NCI-H526 treated with DMSO at 0.1 percent for 48 hours (cell line): ENCODE results near the gene ZNF205.
"Not testable (repeated sequence)": the region's sequence is repeated elsewhere in the genome, so short reads cannot be mapped to it uniquely, and the experiment has no call there.

Experiments used
- DNase-seq: peaks from one replicate; lab custom pipeline; 2025; lab: John Stamatoyannopoulos, UW

ZNF205 gene

DNA sequence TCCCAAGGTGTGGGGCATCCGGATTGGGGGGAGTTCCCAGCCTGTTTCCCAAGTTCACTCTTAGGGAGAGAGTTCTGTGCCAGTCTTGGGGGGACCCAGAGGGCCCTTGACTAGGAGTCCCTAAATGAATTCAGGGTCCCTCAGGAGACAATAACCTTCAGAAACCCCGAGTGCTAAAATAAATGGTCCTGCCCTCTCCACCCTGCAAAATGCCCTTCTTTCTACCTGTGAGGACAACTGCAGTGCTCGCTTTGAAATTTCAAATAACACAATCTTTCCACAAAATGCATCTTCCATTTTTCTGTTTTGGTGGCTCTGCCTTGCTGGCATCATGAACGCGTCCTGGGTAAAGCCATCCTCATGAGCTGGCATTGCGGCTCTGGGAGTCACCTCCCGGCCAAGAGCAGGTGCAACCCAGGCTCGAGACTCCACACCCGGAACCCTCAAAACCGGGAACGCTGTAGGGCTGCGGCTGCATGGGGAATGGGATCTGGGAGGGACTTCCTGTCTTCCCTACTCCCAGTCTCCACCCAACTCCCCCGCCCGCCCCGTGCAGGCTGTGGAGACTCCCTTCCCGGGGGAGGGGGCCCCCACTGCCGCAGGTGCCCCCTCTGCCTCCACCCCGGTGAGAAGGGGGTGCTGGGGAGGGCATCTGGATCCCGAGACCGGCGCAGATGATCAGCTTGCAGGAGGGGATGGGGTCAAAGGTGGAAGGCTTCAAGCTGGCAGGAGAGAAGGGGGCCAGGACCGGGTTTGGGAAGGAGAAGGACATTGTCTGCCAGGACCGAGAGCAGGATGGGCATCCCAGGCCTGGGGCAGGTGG, at the start of gene ZNF205:
Gene ZNF205 (plus strand): TSS at position 529 of the 823 bp plus-strand sequence. CDS start 845 bp downstream, outside the sequence.
- peak; percentile 34 for DNase-seq

DNA sequence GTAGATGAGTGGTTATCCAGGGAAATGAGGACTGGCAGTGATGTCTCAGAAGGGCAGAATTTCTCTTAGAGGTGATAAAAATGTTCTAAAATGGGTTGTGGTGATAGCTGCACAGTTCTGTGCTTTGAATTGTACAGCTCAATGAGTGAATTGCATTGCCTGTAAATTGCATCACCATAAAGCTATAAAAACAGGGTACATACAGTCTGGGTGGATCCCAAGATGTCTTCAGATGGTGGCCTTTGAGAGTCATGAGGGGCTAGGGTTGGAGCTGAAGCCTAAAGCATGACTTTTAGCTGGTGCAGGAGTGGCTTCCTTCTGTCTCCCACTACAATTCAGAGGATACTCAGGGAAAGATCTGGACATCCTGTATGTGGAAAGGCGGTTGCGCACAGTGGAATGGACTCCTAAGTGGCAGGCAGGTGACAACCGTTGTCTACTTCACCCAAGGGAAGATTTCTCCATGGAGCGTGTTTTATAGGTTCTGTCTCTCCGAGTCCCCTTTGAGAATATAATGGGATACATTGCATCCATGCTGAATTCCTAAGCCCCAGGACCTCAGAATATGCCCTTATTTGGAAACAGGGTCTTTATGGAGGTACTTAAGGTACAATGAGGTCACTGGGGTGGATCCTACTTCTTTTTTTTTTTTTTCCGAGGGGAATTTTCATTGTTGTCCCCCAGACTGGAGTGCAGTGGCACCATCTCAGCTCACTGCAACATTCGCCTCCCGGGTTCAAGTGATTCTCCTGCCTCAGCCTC, 48.6 kb upstream of the ZNF205 start:
- DNase-seq, result no peak

DNA sequence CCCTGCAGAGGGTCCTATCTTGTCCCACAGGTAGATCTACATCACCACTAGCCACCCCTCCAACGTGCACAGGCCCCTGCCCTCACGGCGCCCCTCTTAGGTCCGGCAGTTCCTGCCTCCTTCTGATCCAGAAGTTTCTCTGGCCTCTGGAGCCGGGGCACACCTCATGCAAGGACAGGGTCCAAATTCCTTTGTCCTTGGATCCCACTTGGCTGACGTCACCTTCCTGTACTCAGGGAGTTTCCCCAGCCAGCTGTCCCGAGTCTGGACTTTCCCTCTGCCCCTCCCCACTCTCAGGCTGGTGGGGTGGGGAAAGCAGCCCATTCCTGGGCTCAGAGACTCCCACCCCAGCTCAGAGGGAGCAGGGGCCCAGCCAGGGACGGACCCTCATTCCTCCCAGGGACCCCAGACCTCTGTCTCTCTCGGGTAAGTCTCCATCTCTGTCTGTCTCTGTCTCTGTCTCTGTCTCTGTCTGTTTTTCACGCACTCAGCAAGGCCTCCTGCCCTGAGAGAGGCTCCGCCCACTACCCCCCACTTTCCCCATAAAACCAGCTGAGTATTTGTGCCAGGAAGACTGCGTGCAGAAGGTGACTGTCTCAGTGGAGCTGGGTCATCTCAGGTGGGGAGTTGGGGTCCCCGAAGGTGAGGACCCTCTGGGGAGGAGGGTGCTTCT, 47.2 kb upstream of the ZNF205 start, which contains the start of gene IL32:
Gene IL32 (plus strand): TSS at position 572 of the 673 bp plus-strand sequence. CDS start 172 bp downstream, outside the sequence.
- DNase-seq, result no peak

DNA sequence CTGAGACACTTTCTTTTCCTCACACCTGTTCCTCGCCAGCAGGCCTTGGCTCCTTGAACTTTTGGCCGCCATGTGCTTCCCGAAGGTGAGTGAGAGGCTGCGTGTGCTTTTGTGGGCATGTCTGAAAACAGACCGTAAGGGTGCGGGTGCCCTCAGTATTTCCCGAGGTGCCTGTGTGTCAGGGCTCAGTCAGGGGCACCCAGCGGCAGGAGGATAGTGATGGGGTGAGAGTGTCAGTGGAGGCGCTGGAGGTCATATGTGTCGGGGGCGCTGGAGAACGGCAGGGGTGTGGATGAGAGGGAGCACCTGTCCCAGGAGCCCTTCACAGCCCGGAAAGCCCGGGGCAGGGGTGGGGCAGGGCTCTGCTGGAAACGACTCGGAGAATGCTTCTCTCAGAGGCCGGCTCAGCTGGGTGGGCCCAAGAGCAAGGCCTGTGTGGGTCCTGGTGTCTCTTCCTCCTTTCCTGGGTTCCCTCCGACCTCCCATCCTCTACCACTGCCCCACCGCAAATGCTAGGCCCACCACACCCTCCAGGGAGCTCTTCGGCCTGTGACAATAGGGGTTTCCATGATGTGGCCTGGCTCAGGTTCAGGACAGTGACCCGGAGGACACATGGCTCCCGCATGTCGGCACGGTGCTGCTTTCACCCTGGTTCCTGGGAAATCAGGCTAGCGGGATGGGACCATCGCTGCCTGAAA, 46.5 kb upstream of the ZNF205 start:
- no peak for DNase-seq

DNA sequence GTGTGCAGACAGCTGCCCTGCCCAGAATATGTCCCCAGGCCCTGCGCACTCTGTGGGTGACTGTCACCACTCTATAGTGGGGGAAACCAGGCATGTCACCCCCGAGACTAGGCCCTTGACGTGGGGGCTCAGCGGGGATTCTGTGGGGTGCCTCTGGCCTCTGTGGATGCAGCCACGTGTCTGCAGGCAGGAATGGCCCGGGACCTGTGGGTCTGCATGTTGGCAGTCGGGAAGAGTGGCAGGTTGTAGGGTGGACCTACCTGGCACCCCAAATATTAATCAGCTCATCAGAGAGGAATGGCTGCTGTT, 46.0 kb upstream of the ZNF205 start:
- DNase-seq, result no peak

DNA sequence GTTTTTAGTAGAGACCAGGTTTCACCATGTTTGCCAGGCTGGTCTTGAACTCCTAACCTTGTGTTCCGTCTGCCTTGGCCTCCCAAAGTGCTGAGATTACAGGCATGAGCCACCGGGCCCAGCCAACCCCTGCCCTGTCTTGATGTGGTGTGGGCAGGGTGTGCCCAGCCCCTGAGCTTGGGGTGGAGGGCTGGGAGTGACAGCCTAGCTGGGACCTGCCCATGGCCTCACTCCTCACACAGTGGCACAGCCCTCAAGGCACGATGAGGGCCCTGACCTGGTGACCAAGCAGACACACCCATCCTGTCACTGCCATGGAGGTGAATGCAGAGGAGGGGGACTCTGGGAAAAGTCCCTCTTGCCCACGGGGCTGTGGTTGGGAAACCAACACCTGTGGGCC, 43.9 kb upstream of the ZNF205 start:
- no peak for DNase-seq

DNA sequence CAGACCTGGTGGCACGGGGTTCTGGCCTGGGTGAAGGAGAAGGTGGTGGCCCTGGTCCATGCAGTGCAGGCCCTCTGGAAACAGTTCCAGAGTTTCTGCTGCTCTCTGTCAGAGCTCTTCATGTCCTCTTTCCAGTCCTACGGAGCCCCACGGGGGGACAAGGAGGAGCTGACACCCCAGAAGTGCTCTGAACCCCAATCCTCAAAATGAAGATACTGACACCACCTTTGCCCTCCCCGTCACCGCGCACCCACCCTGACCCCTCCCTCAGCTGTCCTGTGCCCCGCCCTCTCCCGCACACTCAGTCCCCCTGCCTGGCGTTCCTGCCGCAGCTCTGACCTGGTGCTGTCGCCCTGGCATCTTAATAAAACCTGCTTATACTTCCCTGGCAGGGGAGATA, 43.2 kb upstream of the ZNF205 start:
- DNase-seq, result not testable (repeated sequence)

DNA sequence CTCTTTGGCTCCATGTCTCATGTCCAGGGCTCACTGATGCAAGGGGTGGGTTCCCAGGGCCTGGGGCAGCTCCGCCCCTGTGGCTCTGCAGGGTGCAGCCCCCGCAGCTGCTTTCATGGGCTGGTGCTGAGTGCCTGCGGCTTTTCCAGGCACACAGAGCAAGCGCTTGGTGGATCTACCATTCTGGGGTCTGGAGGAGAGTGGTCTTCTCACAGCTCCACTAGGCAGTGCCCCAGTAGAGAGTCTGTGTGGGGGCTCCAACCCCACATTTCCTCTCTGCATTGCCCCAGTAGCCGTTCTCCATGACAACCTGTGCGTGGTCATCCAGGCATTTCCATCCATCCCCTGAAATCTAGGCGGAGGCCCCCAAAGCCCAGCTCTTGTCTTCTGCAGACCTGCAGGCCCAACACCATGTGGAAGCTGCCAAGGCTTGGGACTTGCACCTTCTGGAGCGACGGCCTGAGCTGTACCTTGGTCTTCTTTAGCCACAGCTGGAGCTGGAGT, 41.7 kb upstream of the ZNF205 start:
- no peak for DNase-seq

DNA sequence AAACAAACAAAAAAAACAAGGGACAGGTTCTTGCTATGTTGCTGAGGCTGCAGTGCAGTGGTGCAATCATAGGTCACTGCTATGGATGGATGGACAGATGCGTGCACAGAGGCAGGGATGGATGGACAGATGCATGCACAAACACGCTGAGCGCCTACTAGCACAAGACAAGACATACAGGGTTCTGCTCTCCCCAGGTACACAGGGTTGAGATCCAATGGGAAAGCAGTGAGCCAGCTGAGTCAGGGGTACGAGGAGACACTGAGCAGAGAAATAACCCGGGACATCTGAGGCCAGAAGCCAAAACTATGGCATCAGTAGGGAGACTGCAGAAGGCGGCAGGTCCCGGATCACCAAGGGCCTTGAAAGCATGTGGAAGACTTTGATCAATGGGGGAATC, 40.7 kb upstream of the ZNF205 start:
- no peak for DNase-seq

DNA sequence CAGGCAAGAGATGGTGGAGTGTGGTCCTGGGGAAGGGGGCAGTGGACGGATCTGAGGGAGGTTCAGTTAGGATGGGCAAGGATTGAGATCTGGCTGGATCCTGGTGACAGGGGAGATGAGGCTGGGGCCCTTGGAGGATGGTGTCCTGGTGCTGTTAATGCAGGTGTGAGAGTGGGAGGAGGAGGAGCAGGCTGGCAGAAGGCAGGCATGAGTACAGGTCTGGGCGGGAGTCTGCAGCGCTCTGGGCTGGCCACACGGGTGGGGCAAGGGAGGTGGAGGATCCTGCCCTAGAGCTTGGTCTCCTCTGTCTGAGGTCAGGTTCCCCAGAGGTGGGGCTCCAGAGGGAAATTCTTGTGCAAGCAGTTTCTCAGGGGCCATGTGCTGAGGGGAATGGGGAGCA, 40.2 kb upstream of the ZNF205 start:
- not testable (repeated sequence) for DNase-seq

DNA sequence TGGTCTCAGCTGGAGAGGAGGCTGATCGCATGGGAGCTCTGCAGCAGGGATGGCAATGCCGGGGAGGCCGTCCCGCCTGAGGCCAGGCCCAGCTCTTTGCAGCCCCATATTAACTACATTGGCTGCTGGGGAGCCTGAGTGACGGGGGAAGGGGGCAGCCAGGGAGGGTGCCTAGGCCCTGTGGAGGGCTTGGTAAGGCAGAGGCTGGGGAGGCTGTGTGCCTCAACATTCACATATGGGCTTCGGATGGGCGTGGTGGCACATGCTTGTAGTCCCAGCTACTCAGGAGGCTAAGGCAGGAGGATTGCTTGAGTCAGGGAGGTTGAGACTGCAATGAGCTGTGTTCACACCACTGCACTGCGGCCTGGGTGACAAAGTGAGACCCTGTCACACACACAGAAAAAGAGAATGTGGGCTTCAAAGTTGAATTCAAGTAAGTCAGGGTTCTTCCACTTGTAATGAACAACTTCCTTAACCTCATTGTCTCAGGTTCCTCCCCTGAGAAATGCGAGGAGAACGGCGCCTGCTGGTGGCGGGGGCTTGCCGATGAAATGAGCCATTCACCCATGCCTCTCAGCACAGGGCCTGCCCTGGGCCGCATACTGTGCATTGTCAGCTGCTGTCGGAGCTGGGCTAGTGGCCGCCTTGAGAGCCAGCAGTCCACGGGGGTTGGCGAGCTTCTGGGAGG, 39.7 kb upstream of the ZNF205 start:
- DNase-seq, result not testable (repeated sequence)

DNA sequence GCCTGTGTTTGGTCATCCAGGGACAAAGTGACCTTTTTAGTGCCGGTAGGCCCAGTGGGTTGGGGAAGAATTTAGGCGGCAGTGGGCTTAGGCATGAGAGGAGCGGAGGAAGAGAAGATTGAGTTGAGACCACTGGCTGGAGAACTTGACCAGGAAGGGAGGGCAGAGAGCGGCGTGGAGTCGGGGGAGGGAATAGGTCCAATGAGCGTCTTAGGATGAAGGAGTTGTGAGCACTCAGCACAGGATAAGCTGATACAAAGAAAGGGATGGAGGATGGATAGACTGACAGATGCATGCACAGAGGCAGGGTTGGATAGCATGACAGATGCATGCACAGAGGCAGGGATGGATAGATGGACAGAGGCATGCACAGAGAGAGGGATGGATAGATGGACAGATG, 38.9 kb upstream of the ZNF205 start:
- no peak for DNase-seq

DNA sequence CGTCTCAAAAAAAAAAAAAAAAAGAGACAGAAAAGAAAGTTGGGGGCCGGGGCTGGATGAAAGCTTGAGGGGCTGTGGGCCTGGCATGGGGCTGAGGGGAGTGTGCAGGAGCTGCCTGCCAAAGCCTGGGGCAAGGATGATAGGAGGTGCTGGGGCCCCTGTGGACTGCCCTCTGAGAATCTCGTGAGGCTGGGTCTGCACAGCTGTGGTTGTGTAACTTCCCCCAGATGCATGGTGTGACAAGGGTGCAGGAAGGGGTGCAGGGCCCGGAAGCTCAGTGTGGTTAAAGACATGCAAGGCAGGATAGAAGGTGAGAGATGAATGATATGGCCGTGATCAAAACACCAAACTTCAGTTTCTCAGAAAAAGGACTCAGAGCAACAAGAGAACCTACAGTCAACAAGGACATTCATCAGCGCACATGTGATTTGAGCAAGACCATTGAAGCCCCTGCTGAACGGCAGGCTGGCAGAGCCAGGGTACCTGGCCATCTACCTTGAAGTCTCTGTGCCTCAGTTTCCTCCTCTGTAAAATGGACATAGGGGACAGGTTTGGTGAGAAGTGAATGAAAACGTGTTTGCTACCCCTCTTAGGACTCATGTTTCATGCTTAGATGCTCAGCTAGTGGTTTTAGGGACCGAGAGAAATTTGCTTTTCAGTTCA, 37.4 kb upstream of the ZNF205 start:
- no peak for DNase-seq

DNA sequence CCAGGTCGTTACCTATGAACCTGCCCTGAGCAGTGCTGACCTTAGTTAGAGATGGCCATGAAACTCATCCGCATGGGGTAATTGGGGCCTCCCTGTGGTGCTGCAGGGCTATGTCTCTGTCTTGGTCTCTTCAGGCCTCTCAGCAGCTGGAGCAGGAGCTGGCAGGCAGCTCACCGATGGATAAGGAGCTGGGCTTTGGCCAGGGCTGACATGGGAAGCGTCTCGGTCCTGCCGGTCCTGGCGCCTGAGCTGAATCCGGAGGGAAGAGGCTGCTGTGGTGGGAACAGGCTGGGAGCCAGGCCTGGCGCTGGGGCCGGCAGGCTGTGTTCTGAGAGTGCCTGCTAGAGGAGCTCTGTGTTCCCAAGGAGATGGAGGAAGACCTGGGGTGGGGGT, 36.9 kb upstream of the ZNF205 start:
- DNase-seq, result no peak

DNA sequence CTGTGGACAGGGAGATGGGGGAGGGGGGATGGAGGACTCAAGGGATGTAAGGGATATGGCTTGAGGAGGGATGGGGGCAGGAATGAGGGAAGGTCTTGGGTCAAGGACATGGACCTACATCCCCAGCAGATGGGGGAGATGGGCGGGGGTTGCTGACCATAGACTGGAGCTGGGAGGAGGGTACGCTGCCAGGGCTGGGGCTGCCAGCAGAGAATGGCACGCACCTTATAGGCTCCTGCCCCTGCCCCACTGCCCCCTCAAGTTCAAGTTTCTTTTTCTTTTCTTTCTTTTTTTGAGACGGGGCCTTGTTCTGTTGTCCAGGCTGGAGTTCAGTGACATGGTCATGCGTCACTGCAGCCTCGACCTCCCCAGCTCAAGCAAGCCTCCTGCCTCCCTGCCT, 36.4 kb upstream of the ZNF205 start:
- DNase-seq, result not testable (repeated sequence)

DNA sequence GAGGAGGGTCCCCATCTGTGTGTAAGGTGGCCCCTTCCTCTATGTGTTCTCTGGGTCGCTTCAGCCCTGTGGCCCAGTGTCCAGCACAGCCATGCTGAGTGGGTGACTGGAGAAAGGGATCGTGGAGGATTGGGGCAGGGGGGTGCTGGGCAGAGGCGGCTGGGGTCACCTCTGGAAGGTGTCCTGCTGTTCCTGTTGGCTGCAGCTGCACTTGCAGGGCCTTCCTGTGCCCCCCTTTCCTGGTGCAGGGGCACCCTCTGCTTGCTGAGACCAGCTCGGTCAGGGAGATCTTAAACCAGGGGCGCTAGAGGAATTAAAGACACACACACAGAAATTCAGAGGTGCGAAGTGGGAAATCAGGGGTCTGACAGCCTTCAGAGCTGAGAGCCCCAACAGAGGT, 35.8 kb upstream of the ZNF205 start:
- DNase-seq, result no peak

DNA sequence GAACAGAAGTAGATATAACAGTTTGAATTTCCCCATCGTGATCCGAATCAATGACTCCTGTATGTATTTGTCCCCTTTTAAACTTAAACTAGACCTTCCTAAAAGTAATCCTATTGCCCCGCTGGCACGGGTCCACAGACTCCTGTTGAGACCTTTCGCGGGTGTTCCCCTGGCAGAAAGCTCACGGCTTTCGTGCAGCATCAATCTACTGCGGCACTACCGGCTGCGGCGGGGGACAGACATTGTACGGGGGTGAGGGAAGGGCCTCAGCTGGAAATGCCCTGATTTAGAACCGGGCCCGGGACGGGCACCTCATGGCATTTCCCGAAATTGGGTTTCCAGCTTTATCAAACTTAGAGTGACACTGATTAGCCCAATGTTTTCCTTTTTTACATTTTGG, 32.4 kb upstream of the ZNF205 start:
- DNase-seq, result no peak

DNA sequence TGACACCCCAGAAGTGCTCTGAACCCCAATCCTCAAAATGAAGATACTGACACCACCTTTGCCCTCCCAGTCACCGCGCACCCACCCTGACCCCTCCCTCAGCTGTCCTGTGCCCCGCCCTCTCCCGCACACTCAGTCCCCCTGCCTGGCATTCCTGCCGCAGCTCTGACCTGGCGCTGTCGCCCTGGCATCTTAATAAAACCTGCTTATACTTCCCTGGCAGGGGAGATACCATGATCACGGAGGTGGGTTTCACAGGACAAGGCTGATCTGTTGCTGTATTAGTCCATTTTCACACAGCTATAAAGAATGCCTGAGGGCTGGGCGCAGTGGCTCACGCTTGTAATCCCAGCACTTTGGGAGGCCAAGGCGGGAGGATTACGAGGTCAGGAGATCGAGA, 30.4 kb upstream of the ZNF205 start:
- DNase-seq, result not testable (repeated sequence)

DNA sequence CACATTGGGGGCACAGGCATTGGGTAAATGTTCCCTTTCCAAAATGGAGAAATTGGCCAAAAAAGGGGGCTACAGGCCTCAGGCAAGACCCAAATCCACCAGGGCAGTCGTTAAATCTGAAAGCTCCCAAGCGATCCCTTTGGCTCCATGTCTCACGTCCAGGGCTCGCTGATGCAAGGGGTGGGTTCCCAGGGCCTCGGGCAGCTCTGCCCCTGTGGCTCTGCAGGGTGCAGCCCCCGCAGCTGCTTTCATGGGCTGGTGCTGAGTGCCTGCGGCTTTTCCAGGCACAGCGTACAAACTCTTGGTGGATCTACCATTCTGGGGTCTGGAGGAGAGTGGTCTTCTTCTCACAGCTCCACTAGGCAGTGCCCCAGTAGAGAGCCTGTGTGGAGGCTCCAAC, 29.0 kb upstream of the ZNF205 start:
- not testable (repeated sequence) for DNase-seq

DNA sequence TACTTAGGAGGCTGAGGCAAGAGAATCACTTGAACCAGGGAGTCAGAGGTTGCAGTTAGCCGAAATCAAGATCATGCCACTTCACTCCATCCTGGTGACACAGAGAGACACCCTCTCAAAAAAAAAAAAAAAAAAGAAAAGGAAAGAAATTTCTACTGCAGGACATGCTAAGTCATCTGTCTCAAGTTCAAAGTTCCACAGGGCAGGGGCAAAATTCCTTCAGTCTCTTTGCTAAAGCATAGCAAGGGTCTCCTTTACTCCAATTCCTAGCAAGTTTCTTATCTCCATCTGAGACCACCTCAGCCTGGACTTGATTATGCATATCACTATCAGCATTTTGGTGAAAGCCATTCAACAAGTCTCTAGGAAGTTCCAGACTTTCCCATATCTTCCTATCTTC, 27.9 kb upstream of the ZNF205 start:
- DNase-seq, result no peak
